ENCODE data around the gene PTPN9.
A peak's percentile ranks its signal among the peaks of the same experiment; 100 is the strongest.

GRCh38 chr15:75532413-75533250 is 46.5 kb downstream of the PTPN9 start:
- peak; percentile 19; the same call in 1 of the 2 replicates for TF ChIP-seq CTCF (conservative IDR thresholded peaks at IDR 0.05; ENCODE audit: low read depth, low read length)
- no peak for TF ChIP-seq EZH2 (IDR thresholded peaks at IDR 0.05; ENCODE audit: borderline replicate concordance, low read depth, low read length, poor library complexity, severe bottlenecking)
